GM11168 (cell line): ENCODE measurements around the gene LPAR2.
"Not testable (repeated sequence)": the region's sequence is repeated elsewhere in the genome, so short reads cannot be mapped to it uniquely, and the experiment has no call there.

ENCODE experiments used
- in situ Hi-C: fragments of 300-500 bp; cut with MboI; formaldehyde crosslinking; loops from one replicate; pipeline ENCODE4 v1.12.0; 2022; ENCODE audit warnings: low sequenced_read_pairs; ENCODE audit not compliant: unreplicated experiment

The LPAR2 gene

DNA sequence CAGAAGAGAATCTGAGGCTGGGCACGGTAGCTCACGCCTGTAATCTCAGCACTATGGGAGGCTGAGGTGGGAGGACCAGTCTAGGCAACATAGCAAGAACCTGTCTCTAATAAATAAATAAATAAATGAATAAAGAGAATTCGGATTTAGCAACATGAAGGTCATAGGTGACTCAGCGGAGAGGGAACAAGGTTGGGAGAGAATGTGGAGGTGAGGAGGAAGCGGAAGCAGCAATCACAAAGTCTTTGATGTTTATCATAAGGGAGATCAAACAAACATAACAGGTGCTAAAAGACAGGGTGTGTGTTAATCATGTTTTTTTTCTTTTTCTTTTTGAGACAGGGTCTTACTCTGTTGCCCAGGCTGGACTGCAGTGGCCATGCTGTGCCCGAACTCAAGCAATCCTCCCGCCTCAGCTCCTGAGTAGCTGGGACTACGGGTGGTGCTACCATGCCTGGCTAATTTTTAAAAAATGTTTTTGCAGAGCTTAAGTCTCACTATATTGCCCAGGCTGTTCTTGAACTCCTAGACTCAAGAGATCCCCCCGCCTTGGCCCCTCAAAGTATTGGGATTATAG, 25.8 kb downstream of the LPAR2 start:
- in situ Hi-C loops, result no loop called here

DNA sequence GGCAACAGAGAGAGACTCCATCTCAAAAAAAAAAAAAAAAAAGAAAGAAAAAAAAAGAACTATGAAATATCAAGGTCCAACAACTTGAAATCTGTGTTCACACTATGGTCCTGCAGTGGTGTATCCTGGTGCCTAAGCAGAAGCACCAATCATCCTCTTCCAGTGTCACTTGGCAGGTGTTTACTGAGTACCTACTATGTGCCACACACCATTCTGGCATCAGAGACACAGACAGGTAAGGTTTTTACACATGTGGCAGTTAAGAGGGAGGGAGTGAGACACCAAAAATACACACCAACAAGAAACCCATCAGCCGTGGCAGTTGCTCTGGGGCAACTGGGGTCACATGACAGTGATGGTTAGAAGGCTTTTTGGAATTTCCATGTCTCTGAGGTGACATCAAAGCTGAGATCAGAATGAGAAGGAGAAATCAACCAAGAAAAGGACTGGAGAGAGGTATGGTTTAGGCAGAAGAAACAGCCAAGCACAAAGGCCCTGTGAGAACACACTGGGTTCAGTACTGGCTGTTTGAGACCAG, 27.2 kb downstream of the LPAR2 start:
- in situ Hi-C loops, result no loop called here

DNA sequence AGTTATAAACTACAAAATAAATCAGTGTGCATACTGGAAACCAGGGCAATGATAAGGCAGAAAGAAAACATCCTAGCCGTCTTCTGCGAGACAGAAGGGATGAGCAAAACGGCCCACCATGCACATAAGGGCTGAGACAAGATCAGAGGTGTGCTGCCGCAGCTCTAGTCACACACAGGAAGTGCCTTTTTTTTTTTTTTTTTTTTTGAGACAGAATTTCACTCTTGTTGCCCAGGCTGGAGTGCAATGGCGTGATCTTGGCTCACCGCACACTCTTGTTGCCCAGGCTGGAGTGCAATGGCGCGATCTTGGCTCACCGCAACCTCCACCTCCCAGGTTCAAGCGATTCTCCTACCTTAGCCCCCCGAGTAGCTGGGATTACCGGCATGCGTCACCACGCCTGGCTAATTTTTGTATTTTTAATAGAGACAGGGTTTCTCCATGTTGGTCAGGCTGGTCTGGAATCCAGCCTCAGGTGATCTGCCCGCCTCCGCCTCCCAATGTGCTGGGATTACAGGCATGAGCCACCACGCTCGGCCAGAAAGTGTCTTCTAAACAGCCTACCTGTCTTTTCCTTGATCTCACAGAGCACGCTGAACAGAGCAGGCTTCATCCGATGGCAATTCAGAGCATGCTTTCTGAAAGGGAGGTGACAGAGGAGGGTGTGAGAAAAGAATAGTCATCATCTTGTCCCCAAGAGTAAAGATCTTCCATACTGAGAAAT, 29.1 kb downstream of the LPAR2 start:
- in situ Hi-C loops, result not testable (repeated sequence)

DNA sequence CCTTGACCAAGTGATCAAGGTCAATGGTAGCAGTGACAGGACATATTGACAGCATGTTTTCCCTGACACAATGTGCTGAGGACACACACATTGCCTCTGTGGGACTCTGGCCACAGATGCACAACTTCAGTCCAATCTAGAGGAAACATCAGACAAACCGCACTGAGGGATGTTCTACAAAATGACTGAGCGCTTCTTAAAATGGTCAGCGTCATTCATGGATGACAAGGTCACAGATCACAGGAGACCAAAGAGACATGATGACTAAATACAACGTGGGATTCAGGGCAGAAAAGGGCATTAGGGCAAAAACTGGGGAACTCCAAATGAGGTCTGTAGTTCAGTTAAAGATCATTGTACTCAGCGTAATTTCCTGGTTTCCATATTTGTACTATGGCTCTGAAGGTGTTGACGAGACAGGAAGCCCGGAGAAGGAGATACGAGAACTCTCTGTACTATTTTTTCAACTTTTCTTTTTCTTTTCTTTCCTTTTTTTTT, 30.2 kb downstream of the LPAR2 start:
- in situ Hi-C loops, result no loop called here

DNA sequence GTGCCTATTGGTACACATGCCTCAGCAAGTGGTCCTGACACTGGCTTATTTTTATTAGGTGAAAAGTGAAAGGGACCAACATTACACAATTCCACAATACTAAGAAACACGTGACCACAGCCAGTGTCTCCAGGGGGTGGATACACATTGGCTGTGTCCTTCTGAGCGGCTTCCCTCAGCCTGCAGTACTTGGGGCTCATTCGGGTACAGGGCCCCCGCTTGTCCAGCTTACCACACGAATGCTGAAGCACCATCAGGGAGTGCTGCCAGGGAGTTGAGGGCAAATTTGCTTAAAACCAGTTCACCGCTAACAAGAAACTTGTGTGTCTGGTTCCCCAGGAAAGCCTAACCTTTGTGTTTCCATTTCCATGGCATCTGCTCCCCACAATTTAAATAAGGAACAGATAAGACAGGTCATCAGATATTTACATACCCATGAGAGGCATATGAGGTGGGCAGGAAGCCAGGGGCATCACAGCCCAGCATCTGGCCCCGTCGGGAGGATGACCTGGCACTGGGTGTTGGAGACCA, 32.8 kb downstream of the LPAR2 start:
- in situ Hi-C loops, result no loop called here

DNA sequence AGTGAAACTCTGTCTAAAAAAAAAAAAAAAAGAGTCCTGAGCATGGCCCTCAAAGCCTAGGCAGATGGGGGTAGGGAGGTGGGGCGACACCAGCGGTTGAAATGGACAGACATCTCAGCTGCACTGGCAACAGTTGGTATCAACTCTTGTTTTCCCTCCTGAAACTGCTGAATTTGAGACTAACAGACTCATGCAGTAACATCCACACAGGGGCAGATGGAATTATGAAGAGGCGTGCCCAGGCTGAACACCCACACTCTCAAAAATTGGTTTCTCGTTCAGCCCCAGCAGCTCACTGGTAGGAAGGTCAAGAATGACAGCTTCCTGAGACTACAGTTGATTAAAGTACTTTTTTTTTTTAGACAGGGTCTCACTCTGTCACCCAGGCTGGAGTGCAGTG, 33.6 kb downstream of the LPAR2 start:
- in situ Hi-C loops, result no loop called here

DNA sequence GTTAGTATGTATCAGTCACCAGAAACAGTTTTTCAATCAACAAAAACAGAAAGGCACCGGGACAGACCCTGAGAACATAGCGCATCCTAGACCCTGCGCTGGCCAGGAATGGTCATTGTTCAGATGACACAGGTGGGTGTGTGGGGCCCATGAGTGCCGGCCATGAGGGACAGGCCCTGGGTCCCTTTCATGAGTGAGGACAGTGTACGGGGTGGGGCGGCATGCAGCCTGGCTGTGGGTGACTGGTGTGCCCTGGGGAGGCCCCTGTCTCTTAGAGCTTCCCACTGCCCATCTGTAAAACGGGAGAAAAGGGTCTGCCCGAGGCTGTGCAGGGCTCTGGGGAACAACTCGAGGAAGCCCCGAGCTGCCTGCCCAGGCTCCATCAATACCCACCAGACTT, 35.3 kb downstream of the LPAR2 start:
- in situ Hi-C loops, result no loop called here

DNA sequence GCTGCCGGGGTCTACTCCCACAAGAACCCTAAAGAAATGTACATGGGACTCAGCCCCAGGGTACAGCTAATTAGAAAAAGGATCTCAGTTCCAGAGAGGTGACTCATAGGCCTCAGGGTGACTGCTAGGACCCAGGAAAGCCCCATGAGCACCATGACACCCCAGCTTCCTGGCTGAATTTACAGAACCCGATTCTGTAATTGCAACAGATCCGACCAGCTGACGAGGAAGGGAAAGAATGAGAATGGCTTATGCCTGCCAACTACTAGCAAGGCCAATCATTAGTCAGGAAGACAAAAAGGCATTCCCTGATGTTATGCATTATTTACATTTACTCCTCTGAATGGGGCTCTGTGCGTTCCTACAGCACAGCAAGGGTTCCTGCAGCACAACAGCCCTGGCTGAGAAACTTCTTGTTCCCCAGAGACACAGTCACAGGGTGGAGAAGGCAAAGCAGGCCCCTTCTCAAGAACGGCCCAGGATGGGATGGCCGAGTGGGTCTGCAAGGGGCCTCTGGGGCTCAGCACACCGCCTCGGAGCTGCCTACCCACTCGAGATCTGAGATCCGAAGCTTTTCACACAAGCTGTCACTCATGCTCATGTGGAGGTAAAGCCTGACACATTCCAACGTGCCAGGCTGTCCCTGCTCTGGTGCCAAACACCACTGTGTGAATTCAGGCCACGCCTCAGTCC, 36.7 kb downstream of the LPAR2 start:
- in situ Hi-C loops, result no loop called here

DNA sequence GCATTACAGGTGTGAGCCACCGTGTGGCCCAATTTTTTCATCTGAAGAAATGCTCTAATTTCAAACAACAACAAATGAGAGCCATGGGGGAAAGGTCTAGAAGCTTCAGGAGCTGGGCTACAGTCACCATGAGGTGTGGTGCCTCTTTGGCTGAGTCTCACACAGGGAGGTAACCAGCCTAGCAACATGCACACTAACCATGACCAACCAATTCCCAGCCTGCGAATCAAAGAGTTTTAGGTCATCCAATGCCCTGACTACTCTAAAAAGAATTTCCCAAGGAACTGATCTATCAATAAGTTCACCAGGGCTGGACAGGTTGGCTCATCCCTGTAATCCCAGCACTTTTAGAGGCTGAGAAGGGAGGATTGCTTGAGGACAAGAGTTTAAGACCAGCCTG, 39.5 kb downstream of the LPAR2 start:
- in situ Hi-C loops, result no loop called here

DNA sequence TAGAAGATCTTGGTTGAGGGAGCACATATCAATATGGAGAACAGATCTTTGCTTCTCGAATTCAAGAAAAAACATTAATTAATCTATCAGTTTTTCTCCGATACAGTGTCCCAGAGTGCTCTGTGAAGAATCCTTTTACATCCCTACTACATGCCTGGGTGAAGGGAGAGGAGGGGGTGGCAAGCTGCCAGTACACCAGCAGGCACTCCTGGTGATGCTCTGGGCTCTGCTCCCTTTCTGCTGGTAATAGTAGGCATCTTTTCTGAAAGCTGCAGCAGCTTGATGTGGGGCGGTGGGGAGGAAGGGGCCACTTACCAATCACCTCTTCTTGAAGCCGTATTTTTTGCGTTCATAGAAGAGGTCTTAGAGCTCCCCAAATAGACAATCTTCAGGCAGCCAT, 40.2 kb downstream of the LPAR2 start:
- in situ Hi-C loops, result no loop called here

DNA sequence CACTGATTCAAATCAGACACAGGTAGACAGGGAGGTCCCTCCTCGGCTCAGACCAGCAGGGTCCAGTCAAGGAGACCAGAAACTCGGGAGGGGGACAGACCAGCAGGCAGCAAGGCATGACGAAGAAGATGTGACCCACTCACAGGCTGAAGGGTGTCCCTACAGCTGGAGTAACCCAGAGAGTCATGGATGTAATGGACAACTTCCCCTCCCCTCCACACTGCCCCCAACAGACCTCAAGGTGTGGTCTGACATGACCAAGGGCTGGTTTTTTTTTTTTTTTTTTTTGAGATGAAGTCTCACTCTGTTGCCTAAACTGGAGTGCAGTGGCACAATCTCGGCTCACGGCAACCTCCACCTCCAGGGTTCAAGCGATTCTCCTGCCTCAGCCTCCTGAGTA, 43.7 kb downstream of the LPAR2 start:
- in situ Hi-C loops, result no loop called here

DNA sequence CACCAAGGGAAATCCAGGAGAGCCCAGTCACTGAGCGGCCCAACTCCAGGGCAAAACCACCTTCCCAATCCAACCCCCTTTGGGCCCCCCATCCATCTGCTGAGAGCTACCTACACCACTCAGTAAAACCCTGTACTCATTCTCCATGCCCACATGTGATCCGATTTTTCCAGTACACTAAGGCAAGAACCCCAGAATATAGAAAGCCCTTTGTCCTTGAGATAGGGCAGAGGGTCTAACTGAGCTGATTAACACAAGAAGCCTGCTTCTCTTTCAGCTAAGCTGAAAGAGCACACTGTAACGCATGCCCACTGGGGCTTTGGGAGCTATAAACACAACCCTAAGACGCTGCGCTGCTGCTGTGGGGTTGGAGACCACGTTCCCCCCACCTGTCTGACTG, 45.5 kb downstream of the LPAR2 start:
- in situ Hi-C loops, result no loop called here

DNA sequence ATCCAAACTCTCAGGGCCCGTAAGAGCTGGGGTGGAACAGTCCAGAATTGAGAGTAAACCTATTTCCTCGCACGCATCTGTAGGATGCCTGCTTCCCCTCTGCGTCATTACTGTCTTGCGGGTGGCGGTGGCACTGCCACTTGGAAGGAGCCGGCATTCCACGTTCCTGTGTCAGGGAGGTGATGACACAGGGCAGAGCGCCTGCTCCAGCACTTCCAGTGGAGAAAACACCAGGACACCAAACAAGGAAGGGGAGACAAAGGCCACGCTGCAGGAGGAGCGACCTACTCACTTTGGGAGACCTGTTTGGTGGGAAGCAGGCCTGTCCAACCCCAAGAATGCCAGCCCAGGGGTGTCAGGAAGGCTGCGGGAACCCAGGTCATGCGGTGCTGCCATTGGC, 46.6 kb downstream of the LPAR2 start:
- in situ Hi-C loops, result no loop called here

DNA sequence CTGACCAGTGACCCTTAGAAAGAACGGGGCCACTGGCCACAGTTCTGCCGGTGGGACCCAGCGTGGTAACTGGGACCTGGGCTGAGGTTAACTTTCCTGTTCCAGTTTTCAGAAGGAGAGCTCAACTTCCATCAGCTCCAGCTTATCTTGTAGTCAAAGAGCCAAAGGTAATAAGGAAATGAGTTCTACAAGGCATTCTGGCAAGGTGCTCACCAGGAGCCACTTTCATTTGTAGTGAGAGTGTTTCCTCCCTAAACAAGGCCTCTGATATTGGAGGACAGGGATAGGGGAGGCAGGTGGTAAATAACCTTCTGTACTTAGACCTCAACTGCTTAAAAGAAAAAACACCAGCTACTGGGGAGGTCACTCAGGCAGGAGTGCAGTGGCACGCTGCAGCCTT, 47.6 kb downstream of the LPAR2 start:
- in situ Hi-C loops, result no loop called here

DNA sequence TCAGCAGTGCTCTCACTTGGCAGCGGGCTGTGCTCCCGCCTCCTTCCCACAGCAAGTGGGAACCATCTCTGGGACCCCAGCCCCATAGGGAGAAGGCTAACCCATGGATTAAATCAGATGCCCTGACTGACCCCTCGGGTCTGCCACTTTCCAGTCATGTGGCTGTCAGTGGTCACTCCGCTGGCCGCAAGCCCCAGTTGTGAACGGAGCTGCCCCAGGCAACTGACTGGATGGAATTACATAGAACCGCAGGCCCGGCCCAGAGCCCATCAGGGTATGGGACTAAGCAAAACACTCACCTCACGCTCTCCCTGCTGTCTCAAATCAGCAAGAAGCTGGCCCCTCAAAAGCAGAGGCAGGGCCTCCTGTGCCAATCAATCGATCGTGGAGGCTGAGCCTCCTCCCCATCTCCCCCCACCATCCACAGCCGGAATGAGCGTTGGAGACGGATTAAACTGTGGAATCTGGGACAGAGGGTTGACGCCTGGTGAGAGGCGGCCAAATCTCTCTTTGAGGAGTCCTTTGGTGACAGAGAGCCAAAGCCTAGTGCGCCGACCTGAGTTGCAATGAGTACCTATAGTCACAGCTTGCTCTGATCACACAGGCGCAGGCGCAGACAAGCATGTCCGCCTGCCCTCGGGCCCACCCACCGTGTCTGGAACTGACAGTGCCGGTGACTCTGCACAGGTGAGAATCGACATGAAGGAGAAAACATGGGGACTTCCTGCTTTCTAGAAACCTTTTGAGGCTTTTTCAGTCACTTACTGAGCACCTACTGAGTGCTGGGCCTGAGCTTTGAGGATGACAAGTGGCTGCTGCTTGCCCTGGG, 48.3 kb downstream of the LPAR2 start:
- in situ Hi-C loops, result no loop called here

DNA sequence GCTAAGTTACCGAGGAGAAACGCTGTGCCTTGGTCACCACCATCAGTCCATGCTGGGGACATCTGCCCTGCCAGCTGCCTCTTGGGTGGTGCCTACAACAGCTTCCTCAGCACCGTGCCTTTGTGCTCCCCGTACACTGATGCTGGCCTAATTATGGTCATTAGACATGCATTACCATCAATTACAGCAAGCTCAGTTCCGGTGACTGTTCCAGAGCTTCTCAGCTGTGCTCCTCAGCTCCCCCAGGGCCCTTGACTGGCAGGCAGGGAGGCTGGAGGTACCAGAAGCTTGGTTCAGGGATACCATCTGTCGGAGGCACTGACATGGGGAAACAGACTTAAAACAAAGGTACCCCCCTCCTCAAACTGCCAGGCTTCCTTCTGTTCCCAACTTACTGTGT, 49.8 kb downstream of the LPAR2 start:
- in situ Hi-C loops, result no loop called here

DNA sequence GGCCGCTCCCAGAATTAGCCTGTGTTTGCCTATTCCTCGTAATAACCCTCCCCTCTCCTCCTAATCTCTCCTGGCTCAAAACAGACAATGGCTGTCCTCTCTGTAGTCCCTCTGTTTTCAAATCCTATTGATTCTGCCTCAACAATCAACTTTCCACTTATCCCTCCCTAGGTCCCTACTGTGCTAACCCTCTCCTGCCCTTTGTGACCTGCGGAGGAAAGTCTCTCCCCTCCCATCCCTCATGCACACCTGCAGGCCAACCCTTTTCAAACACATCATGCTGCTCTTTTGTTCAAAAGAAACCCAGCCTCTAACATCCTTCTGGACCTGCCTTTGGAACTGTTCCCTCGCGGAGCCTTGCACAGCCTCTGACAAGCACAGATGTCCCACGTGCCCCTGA, 52.6 kb downstream of the LPAR2 start:
- in situ Hi-C loops, result no loop called here
